ENCODE data around the gene ALG11. TPM values are rescaled to one million over a fixed set of nuclear protein-coding genes. Genes with fewer than 3 reads are reported as not detected.

Gene ALG11
- 14.4 and 15.5 TPM in 2 replicates for total RNA-seq (2012; rRNA removed)

GRCh38 chr13:52011632-52012511, at the start of gene ALG11:
Gene ALG11 (plus strand): TSS chr13:52012398. CDS start chr13:52012419, 21 bp downstream.
- H3K9ac ChIP-seq (ENCODE audit: low read depth, low read length), result peak within 1 kb of the TSS; percentile 96
- no peaks in the 10 kb centered on the region for H3K36me3 ChIP-seq (ENCODE audit: insufficient read depth, low read length)
- peaks cover 6% of the 10 kb centered on the region for H3K4me1 ChIP-seq (ENCODE audit: control insufficient read depth, insufficient read depth, low read length)
- no peaks in the 10 kb centered on the region for H3K9me3 ChIP-seq (replicated peaks; ENCODE audit: low read length)
- H3K4me3 ChIP-seq (ENCODE audit: low read length), result peak within 1 kb of the TSS; percentile 98
- peak within 1 kb of the TSS; percentile 98 for H3K4me2 ChIP-seq (ENCODE audit: low read length)
- H3K27me3 ChIP-seq (ENCODE audit: control insufficient read depth, insufficient read depth, low read length), result peaks cover 8% of the 10 kb centered on the region

GRCh38 chr13:51966186-51966585, 46.0 kb upstream of the ALG11 start:
- peaks cover 6% of the 10 kb centered on the region for H3K27me3 ChIP-seq (ENCODE audit: control insufficient read depth, insufficient read depth, low read length)
- H3K9me3 ChIP-seq (replicated peaks; ENCODE audit: low read length), result no peaks in the 10 kb centered on the region
- no peak overlapping the region for H3K4me2 ChIP-seq (ENCODE audit: low read length)
- no peak overlapping the region for H3K4me3 ChIP-seq (ENCODE audit: low read length)
- no peak overlapping the region for H3K9ac ChIP-seq (ENCODE audit: low read depth, low read length)
- H3K36me3 ChIP-seq (ENCODE audit: insufficient read depth, low read length), result no peaks in the 10 kb centered on the region
- H3K4me1 ChIP-seq (ENCODE audit: control insufficient read depth, insufficient read depth, low read length), result no peaks in the 10 kb centered on the region

GRCh38 chr13:51967482-51968446, 44.4 kb upstream of the ALG11 start:
- Histone ChIP-seq H3K36me3 (ENCODE audit: insufficient read depth, low read length) (no peaks in the 10 kb centered on the region), H3K27me3 (ENCODE audit: control insufficient read depth, insufficient read depth, low read length) (peaks cover 6% of the 10 kb centered on the region), H3K4me1 (ENCODE audit: control insufficient read depth, insufficient read depth, low read length) (no peaks in the 10 kb centered on the region), H3K4me2 (ENCODE audit: low read length) (no peak overlapping the region), H3K9me3 (replicated peaks; ENCODE audit: low read length) (no peaks in the 10 kb centered on the region), H3K4me3 (ENCODE audit: low read length) (no peak overlapping the region), H3K9ac (ENCODE audit: low read depth, low read length) (no peak overlapping the region)

GRCh38 chr13:51970349-51970748, 41.8 kb upstream of the ALG11 start:
- Histone ChIP-seq H3K27me3 (ENCODE audit: control insufficient read depth, insufficient read depth, low read length) (peaks cover under 1% of the 10 kb centered on the region), H3K4me3 (ENCODE audit: low read length) (no peak overlapping the region), H3K4me2 (ENCODE audit: low read length) (no peak overlapping the region), H3K4me1 (ENCODE audit: control insufficient read depth, insufficient read depth, low read length) (no peaks in the 10 kb centered on the region), H3K36me3 (ENCODE audit: insufficient read depth, low read length) (no peaks in the 10 kb centered on the region), H3K9ac (ENCODE audit: low read depth, low read length) (no peak overlapping the region), H3K9me3 (replicated peaks; ENCODE audit: low read length) (no peaks in the 10 kb centered on the region)

GRCh38 chr13:51971520-51972426, 40.4 kb upstream of the ALG11 start:
- Histone ChIP-seq H3K9me3 (replicated peaks; ENCODE audit: low read length) (no peaks in the 10 kb centered on the region), H3K9ac (ENCODE audit: low read depth, low read length) (no peak overlapping the region), H3K4me3 (ENCODE audit: low read length) (no peak overlapping the region)

GRCh38 chr13:51974482-51974881, 37.7 kb upstream of the ALG11 start:
- H3K9ac ChIP-seq (ENCODE audit: low read depth, low read length), result no peak overlapping the region
- H3K27me3 ChIP-seq (ENCODE audit: control insufficient read depth, insufficient read depth, low read length), result no peaks in the 10 kb centered on the region
- no peaks in the 10 kb centered on the region for H3K36me3 ChIP-seq (ENCODE audit: insufficient read depth, low read length)
- H3K4me2 ChIP-seq (ENCODE audit: low read length), result no peak overlapping the region
- no peaks in the 10 kb centered on the region for H3K9me3 ChIP-seq (replicated peaks; ENCODE audit: low read length)
- no peak overlapping the region for H3K4me3 ChIP-seq (ENCODE audit: low read length)
- H3K4me1 ChIP-seq (ENCODE audit: control insufficient read depth, insufficient read depth, low read length), result no peaks in the 10 kb centered on the region

More at GRCh38 chr13:51971520-51972426, 40.4 kb upstream of the ALG11 start:
- H3K4me2 ChIP-seq (ENCODE audit: low read length), result no peak overlapping the region
- H3K36me3 ChIP-seq (ENCODE audit: insufficient read depth, low read length), result no peaks in the 10 kb centered on the region
- H3K27me3 ChIP-seq (ENCODE audit: control insufficient read depth, insufficient read depth, low read length), result no peaks in the 10 kb centered on the region
- H3K4me1 ChIP-seq (ENCODE audit: control insufficient read depth, insufficient read depth, low read length), result no peaks in the 10 kb centered on the region

- Histone ChIP-seq H3K4me1 (ENCODE audit: control insufficient read depth, insufficient read depth, low read length) (no peaks in the 10 kb centered on the region), H3K4me3 (ENCODE audit: low read length) (no peak overlapping the region)
These were observed 35.8 kb upstream of the ALG11 start for GRCh38 chr13:51976423-51976822.

GRCh38 chr13:51976890-51977289, 35.3 kb upstream of the ALG11 start:
- H3K27me3 ChIP-seq (ENCODE audit: control insufficient read depth, insufficient read depth, low read length), result no peaks in the 10 kb centered on the region
- no peak overlapping the region for H3K4me2 ChIP-seq (ENCODE audit: low read length)
- no peaks in the 10 kb centered on the region for H3K4me1 ChIP-seq (ENCODE audit: control insufficient read depth, insufficient read depth, low read length)
- no peak overlapping the region for H3K4me3 ChIP-seq (ENCODE audit: low read length)
- no peak overlapping the region for H3K9ac ChIP-seq (ENCODE audit: low read depth, low read length)
- H3K36me3 ChIP-seq (ENCODE audit: insufficient read depth, low read length), result no peaks in the 10 kb centered on the region
- H3K9me3 ChIP-seq (replicated peaks; ENCODE audit: low read length), result no peaks in the 10 kb centered on the region

More at GRCh38 chr13:51976423-51976822, 35.8 kb upstream of the ALG11 start:
- Histone ChIP-seq H3K27me3 (ENCODE audit: control insufficient read depth, insufficient read depth, low read length) (no peaks in the 10 kb centered on the region), H3K4me2 (ENCODE audit: low read length) (no peak overlapping the region), H3K9me3 (replicated peaks; ENCODE audit: low read length) (no peaks in the 10 kb centered on the region), H3K9ac (ENCODE audit: low read depth, low read length) (no peak overlapping the region), H3K36me3 (ENCODE audit: insufficient read depth, low read length) (no peaks in the 10 kb centered on the region)

- H3K27me3 ChIP-seq (ENCODE audit: control insufficient read depth, insufficient read depth, low read length), result no peaks in the 10 kb centered on the region
These were observed 34.6 kb upstream of the ALG11 start for GRCh38 chr13:51977625-51978024.

GRCh38 chr13:51978796-51979556, 33.2 kb upstream of the ALG11 start:
- no peak overlapping the region for H3K4me2 ChIP-seq (ENCODE audit: low read length)
- H3K4me3 ChIP-seq (ENCODE audit: low read length), result no peak overlapping the region
- H3K9me3 ChIP-seq (replicated peaks; ENCODE audit: low read length), result no peaks in the 10 kb centered on the region
- H3K4me1 ChIP-seq (ENCODE audit: control insufficient read depth, insufficient read depth, low read length), result no peaks in the 10 kb centered on the region
- no peaks in the 10 kb centered on the region for H3K27me3 ChIP-seq (ENCODE audit: control insufficient read depth, insufficient read depth, low read length)
- H3K9ac ChIP-seq (ENCODE audit: low read depth, low read length), result no peak overlapping the region
- H3K36me3 ChIP-seq (ENCODE audit: insufficient read depth, low read length), result no peaks in the 10 kb centered on the region

More at GRCh38 chr13:51977625-51978024, 34.6 kb upstream of the ALG11 start:
- no peaks in the 10 kb centered on the region for H3K4me1 ChIP-seq (ENCODE audit: control insufficient read depth, insufficient read depth, low read length)
- no peak overlapping the region for H3K4me2 ChIP-seq (ENCODE audit: low read length)
- no peak overlapping the region for H3K9ac ChIP-seq (ENCODE audit: low read depth, low read length)
- no peaks in the 10 kb centered on the region for H3K9me3 ChIP-seq (replicated peaks; ENCODE audit: low read length)
- no peak overlapping the region for H3K4me3 ChIP-seq (ENCODE audit: low read length)
- H3K36me3 ChIP-seq (ENCODE audit: insufficient read depth, low read length), result no peaks in the 10 kb centered on the region

Measured in skeletal muscle satellite cell (primary cell).